Right ventricle myocardium superior (tissue), 1 donor: ENCODE measurements around the gene ANAPC1. TPM values are rescaled to one million over a fixed set of nuclear protein-coding genes. Genes with fewer than 3 reads are reported as not detected.
"Not testable (repeated sequence)": the region's sequence is repeated elsewhere in the genome, so short reads cannot be mapped to it uniquely, and the experiment has no call there.

Experiments used
- ATAC-seq: fragments of 200-7000 bp; cut with Tn5 transposase; one replicate; pipeline ENCODE4 v1.9.1; 2020; ENCODE audit warnings: mild to moderate bottlenecking; ENCODE audit not compliant: poor library complexity
- DNase-seq: peaks from one replicate; pipeline ENCODE4 v3.0.0-alpha.2; 2020
- intact Hi-C: fragments of 100-400 bp; cut with DNase I; formaldehyde crosslinking; loops from one replicate; pipeline ENCODE4 v1.11.2; 2022
- total RNA-seq: library from RNA; stranded (reverse); fragmentation: NEBNext Ultra II Directional; extraction: Animal tissue kit (Norgen Biotek cat#: 25700); gene quantifications from one replicate; pipeline ENCODE4 v1.2.1, GENCODE V29; 2021
- donor health status: DM: no; HTN: yes; CAD: no; lungs with severe emphysema.

ANAPC1 gene
- total RNA-seq, 1 donor from 2014 or later: 17.1 TPM

DNA sequence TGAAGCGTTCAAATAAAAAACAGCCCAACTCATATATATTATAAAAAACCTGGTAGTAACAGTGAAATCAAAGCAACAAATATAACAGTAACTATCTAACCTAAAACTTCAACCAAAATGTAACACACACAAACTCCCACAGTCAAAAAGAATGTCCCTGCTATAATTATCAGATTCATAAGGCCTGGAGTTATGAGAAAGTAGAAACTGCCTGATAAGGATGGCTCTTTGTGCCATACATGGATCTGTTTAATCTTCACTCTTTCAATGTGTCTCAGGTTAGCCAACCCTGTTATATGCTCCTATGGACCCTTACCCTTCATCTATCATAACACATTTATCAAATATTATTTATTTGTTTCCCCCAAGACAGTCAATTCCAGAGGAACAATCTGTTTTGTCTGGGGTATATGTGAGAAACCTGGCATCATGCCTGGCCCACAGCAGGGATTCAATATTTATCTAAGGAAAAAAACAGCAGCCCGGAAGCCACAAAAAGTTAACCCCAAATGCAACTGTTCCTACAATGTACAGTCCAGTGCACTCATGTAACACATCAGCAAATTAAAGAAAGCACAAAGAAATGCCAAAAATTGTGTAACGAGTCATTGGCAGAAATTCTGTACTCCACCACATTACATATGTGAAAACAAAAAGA is 44.2 kb downstream of the ANAPC1 start:
- intact Hi-C loops, DNase-seq: not testable (repeated sequence)
- ATAC-seq: peak; percentile 34

GRCh38 chr2:111838992-111839391 is 45.0 kb downstream of the ANAPC1 start:
- ATAC-seq, intact Hi-C loops, DNase-seq: not testable (repeated sequence)

DNA sequence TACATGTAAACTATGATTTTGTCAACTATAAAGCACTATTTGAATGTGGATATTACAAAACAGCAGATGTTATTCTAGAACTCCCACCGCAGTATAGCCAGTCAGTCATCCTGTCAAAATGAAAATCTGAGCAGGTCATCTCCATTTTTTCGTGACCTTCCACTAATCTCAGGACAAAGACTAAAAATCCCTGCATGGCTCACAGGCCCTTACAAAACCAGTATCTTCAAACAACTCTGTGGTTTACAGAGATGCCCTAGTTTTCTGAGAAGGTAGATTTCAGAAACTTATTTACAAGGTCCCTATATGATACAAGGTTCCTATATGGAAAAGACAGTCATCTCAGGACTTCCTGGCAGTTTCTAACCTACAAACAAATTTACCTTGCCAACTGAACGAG is 49.8 kb downstream of the ANAPC1 start:
- ATAC-seq, intact Hi-C loops, DNase-seq: not testable (repeated sequence)

DNA sequence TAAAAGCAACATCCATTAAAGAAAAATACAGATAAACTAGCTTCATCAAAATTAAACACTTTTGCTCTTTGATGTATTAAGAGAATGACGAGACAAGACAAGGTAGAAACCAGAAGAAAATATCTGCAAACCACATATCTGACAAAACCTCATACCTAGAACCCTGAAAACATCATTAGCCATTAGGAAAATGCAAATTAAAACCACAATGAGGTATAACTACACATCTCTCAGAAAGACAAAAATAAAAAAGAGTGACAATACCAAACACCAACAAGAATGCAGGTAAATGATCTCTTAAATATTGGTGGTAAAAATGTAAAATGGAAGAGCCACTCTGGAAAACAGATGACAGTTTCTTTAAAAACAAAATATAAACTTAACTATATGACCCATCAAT is 53.5 kb downstream of the ANAPC1 start:
- intact Hi-C loops: not testable (repeated sequence)

GRCh38 chr2:111828217-111828766 is 55.7 kb downstream of the ANAPC1 start:
- intact Hi-C loops, ATAC-seq, DNase-seq: not testable (repeated sequence)

More for the DNA sequence above, 53.5 kb downstream of the ANAPC1 start:
- not testable (repeated sequence) for ATAC-seq, DNase-seq

DNA sequence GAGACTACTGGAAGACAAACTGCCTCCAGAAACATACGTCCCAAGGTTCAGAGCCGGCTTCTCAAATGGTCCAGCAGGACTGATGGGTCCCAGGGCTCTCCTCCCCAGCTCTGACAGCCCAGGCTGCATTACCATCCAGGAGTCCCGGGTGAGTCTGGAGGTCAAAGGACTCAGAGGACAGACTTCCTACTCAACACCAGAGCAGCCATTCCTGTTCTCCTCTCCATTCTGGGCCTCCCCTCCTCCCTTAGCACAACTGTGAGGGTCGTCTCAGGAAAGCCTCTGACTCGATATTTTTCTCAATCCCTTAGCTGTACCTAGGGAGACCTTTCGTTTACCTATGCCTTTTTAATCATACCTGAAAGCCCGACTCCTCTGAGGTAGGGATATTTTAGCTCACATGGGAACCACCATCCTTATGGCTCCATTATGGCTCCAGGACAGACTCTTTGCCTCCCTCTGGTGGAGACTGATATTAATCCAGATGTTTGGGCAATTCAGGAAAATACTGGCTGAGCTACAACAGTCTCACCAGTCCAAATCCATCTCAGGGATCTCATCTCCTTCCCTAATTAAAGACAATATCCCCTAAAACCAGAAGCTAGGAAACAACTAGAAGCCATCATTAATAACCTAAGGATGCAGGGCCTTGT is 70.9 kb downstream of the ANAPC1 start:
- intact Hi-C loops, ATAC-seq, DNase-seq: not testable (repeated sequence)

DNA sequence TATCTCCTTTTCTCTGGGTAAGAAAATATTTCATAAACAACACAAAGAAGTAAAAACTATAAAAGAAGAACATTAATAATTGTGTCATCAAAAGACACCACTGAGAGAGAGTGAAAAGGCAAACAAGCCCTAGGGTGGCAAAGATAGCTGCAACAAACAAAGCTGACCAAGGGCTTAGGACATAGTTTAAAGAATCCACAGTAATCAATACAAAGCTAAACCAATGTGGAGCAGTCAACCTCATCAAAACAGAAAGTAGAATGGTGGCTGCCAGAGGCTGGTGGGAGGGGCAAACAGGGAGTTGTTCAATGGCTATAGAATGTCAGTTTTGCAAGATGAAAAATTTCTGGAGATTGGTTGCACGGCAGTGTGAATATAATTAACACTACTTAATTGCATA is 93.4 kb downstream of the ANAPC1 start:
- DNase-seq, ATAC-seq, intact Hi-C loops: not testable (repeated sequence)

- DNase-seq, intact Hi-C loops, ATAC-seq: not testable (repeated sequence)
Measured at GRCh38 chr2:111784081-111784480, 99.9 kb downstream of the ANAPC1 start.

- DNase-seq, ATAC-seq, intact Hi-C loops: not testable (repeated sequence)
Measured at GRCh38 chr2:111782195-111782594, 101.8 kb downstream of the ANAPC1 start.

DNA sequence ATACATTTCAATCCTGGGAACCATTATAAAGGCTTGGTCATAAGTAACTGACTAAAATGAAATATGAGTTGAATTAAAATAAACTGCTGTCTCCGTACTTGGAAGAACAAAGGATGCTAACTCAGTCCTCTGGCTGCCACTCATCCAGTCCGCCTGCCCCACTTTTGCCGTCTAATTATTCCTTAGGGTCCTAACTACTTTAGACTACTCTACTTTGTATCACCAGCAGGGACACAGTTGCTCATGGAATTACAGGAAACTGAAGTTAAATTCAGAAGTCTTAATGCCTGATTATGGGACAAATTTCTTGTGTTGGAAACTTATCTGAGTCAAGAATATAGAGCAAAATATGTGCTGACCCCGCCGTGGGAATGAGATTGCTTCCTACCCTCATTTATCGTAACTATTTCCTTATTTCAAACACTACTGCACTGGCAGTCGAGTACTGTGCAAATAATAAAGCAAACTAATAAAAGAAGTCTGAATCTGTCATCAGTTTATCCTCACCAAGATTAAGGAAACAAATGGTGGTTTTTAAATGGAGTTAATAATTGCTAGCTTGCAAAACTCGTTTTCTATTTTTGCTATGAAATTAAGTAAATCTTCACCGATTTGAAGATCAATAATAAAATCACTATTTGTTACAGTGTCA is 102.4 kb downstream of the ANAPC1 start:
- intact Hi-C loops, ATAC-seq, DNase-seq: not testable (repeated sequence)

- intact Hi-C loops, ATAC-seq, DNase-seq: not testable (repeated sequence)
Measured at GRCh38 chr2:111777155-111777554, 106.8 kb downstream of the ANAPC1 start.

DNA sequence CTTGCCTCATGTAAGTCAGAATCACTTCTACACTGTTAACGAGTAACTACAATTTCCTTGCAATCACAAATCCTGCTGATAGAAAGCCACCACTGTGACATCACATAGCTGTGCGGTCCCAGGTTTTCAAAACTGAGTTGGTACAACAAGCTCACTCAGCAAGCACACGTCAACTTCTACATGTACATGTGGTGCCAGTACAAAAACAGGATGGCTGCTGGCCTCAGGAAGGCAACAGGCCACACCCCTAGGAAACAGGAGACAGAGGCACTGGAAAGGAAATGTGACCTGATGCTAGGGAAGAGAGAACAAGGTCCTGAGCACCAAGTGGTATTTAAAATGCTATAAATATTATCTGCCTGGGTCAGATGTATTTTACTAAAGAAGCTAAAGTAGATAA is 107.7 kb downstream of the ANAPC1 start:
- ATAC-seq, intact Hi-C loops: not testable (repeated sequence)

DNA sequence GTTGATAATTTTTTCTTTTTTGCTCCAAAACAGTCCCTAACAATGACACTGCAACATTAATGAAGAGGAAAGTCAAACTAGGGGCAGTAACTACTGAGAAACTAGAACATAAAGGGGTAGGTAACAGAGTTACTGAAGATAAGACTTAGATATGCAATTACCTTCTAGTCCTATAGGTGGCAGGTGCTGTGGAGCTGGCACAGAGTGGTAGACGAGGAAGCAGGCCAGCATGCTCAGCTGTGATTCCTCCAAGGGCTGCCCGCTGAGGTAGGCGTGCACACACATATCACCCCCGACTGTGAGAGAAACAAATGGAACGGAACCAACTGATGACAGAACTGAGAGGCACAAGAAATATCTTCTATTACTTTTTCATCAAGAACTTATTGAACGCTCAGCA is 111.8 kb downstream of the ANAPC1 start:
- DNase-seq, intact Hi-C loops: not testable (repeated sequence)
- ATAC-seq: peak; percentile 89

More for the DNA sequence above, 107.7 kb downstream of the ANAPC1 start:
- not testable (repeated sequence) for DNase-seq

DNA sequence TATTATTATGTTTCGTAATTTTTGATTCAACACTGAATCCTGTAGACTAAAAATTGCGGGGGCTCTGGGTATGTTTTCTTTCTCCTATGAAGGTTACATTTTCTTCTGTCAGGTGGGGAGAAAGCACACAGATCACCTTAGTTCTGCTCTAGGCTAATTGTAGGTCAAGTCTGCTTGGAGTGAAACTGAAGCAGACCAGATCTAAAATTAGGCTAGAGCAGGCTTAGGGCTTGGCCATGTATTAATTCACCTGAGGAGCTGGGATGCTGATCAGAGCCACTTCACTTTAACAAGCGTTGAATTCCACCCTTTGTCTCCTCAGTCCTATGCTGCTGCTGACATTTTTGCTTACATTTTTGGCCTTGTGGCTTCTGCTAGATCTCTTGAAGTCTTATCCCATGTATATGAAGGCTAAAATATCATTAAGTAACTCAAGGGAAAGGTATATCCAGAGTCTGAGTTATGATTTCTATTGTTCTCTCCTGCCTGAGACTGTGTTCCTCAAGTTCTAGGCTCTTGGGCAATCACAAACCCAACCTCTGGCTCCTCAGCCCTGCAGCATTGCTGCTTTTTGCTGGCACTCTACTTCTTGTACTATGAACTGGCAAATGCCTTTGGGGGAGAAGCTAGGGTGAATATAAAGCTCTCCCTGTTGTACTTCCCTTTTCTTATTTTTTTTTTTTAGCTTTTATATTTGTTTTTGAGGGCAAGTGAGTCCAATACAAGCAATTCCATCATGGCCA is 112.9 kb downstream of the ANAPC1 start:
- DNase-seq: not testable (repeated sequence)

GRCh38 chr2:111768266-111769190 is 115.5 kb downstream of the ANAPC1 start:
- ATAC-seq, intact Hi-C loops, DNase-seq: not testable (repeated sequence)

More for the DNA sequence above, 112.9 kb downstream of the ANAPC1 start:
- intact Hi-C loops: not testable (repeated sequence)
- peak; percentile 64 for ATAC-seq

- ATAC-seq, intact Hi-C loops, DNase-seq: not testable (repeated sequence)
Measured at GRCh38 chr2:111767087-111767486, 116.9 kb downstream of the ANAPC1 start.

DNA sequence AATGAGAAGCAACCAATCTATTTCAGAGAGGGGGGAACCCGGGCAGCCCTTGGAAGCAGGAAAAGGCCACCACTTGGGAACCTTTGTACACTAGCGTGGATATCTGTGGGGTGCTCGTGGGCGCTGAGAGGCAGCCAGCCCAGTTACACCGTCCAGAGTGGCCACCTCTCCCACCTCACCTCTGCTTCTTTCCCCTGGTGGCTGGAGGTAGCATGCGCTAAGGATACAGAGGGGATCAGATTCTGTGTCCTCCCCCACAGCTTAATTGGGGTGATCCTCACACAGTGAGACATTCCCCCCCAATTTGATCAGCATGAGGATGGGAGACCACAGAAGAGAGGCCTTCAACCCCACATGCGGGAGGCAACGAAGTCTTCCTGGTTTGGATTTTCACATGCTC is 117.7 kb downstream of the ANAPC1 start:
- intact Hi-C loops, ATAC-seq, DNase-seq: not testable (repeated sequence)
